AG04449 (cell line): Measurements from ENCODE around the gene MSRB1.
"Not testable (repeated sequence)": the region's sequence is repeated elsewhere in the genome, so short reads cannot be mapped to it uniquely, and the experiment has no call there.

ENCODE experiments used
- CTCF ChIA-PET: fragments of 350-600 bp; formaldehyde crosslinking; extraction: SDS; loops from one replicate; lab custom pipeline; 2021; ENCODE audit warnings: antibody characterized with exemption; lab: Yijun Ruan, JAX
- POLR2A ChIA-PET: fragments of 400-600, 350-600 bp; formaldehyde crosslinking; extraction: SDS; loops from one replicate; lab custom pipeline; 2020; ENCODE audit warnings: antibody characterized with exemption, inconsistent platforms; lab: Yijun Ruan, JAX
- DNase-seq: peaks from one replicate; pipeline ENCODE4 v3.0.0-alpha.2; 2010; ENCODE audit warnings: low read depth, low spot score
- H3K4me3 ChIP-seq: 2 replicates; pipeline ENCODE4 v1.5.1; 2011; ENCODE audit warnings: low read depth, mild to moderate bottlenecking, control low read depth, low read length
- TF ChIP-seq, protein P1 (sequence below): IDR thresholded peaks from one replicate; pipeline ENCODE4 v1.5.1; 2011; ENCODE audit warnings: mild to moderate bottlenecking, moderate library complexity, low read length, control low read depth, inconsistent platforms; ENCODE audit not compliant: insufficient read depth; ENCODE audit errors: missing control alignments

Gene MSRB1

DNA sequence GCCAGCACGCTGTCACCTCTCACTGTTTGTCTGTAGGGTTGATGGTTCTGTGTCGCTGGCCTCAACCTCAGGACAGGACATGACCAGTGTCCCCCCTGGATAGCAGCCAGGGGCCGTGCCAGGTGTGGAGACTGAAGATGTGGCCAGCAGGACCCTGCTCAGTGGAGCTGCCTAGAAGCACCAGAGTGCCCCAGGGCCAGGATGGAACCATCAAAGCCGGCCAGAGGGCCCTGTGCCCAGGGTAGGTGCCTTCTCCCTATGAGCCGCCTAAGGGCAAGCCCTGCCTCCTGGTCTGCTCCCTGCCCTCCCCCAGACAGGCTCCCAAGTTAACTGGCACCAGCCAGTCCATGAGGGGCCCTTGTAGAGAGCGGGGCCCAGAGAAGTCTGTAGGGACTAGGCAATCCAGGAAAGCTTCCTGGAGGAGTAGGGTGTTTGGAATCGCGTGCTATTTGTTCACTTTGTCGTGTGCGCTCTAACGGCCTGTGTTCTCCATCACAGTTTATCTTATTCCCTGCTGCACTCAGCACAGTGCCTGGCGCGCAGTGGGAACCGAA is 15.8 kb upstream of the MSRB1 start:
- H3K4me3 ChIP-seq = peak overlapping the region; percentile 26
- TF ChIP-seq, protein P1, sequence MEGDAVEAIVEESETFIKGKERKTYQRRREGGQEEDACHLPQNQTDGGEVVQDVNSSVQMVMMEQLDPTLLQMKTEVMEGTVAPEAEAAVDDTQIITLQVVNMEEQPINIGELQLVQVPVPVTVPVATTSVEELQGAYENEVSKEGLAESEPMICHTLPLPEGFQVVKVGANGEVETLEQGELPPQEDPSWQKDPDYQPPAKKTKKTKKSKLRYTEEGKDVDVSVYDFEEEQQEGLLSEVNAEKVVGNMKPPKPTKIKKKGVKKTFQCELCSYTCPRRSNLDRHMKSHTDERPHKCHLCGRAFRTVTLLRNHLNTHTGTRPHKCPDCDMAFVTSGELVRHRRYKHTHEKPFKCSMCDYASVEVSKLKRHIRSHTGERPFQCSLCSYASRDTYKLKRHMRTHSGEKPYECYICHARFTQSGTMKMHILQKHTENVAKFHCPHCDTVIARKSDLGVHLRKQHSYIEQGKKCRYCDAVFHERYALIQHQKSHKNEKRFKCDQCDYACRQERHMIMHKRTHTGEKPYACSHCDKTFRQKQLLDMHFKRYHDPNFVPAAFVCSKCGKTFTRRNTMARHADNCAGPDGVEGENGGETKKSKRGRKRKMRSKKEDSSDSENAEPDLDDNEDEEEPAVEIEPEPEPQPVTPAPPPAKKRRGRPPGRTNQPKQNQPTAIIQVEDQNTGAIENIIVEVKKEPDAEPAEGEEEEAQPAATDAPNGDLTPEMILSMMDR = no peak
- DNase-seq = no peak
- ChIA-PET POLR2A (no interaction called here), CTCF (interaction anchor here (3.2 kb wide), 1 partner anchor 93 kb away, joined by 11 read pairs; no protein-coding TSS in a partner anchor)

DNA sequence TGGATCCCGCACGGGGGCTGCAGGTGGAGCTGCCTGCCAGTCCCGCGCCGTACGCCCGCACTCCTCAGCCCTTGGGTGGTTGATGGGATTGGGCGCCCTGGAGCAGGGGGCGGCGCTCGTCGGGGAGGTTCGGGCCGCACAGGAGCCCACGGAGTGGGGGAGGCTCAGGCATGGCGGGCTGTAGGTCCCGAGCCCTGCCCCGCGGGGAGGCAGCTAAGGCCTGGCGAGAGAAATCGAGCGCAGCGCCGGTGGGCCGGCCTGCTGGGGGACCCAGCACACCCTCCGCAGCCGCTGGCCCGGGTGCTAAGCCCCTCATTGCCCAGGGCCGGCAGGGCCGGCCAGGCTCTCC is 15.1 kb upstream of the MSRB1 start:
- DNase-seq, POLR2A ChIA-PET, H3K4me3 ChIP-seq: not testable (repeated sequence)
- CTCF ChIA-PET = interaction anchor here (3.2 kb wide), 1 partner anchor 93 kb away, joined by 11 read pairs; no protein-coding TSS in a partner anchor

DNA sequence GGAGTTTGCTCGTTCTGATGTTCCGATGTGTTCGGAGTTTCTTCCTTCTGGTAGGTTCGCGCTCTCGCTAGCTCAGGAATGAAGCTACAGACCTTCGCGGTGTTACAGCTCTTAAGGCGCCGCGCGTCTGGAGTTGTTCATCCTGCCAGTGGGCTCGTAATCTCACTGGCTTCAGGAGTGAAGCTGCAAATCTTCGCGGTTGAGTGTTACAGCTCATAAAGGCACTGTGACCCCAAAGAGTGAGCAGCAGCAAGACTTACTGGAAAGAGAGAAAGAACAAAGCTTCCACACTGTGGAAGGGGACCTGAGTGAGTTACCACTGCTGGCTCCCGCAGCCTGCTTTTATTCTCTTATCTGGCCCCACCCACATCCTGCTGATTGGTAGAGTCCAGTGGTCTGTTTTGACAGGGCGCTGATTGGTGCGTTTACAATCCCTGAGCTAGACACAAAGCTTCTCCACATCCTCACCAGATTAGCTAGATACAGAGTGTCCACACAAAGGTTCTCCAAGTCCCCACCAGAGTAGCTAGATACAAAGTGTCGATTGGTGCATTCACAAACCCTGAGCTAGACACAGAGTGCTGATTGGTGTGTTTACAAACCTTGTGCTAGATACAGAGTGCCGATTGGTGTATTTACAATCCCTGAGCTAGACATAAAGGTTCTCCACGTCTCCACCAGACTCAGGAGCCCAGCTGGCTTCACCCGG is 14.6 kb upstream of the MSRB1 start:
- CTCF ChIA-PET = interaction anchor here (3.2 kb wide), 1 partner anchor 92 kb away, joined by 11 read pairs; no protein-coding TSS in a partner anchor
- POLR2A ChIA-PET, DNase-seq, H3K4me3 ChIP-seq: not testable (repeated sequence)

DNA sequence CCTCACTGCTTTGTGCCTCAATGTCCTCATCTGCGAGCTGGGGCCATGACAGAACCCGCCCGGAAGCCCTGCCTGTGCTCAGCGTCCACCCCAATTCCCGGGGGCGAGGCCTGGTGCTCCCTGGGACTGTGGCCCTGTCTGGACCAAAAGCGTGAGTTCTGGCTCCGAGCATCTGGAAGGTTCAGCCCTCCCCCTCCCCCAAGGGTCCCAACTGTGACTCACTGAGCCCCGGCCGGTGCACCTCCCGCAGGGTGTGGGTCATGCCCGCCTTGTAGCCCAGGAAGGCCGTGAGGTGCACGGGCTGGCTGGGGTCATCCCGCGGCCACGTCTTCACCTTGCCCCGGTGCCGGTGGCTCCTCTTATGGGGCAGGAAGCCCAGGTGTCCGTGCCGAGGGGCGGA is 10.7 kb upstream of the MSRB1 start:
- POLR2A ChIA-PET = interaction anchor here (5.1 kb wide), 1 partner anchor 11 kb away, joined by 20 read pairs; the partner anchor contains the start of gene RPS2
- DNase-seq = no peak
- TF ChIP-seq, protein P1 = no peak
- CTCF ChIA-PET = interaction anchor here (1.8 kb wide), 1 partner anchor 11 kb away, joined by 5 read pairs; the partner anchor contains the start of gene MSRB1
- H3K4me3 ChIP-seq = no peak overlapping the region

DNA sequence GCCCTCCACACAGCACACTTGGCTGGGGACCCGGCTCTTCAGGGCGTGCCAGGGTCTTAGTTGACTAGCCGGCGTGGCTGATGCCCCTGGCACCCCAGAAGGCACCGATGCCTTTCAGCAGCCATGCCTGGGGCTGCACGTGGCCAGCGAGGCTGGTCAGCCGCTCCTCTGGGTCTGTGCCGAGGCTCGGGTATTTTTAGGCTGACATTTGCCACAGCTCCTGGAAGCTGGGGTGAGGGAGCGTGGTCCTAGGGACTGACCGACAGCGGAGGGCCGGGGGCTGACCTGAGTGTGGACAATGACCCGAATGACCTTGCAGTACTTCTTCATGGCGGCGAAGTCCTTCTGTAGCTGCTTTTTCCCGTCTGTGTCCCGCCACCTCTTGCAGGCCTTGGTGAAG is 7.6 kb upstream of the MSRB1 start:
- POLR2A ChIA-PET = interaction anchor here (1.2 to 5.1 kb wide), 3 partner anchors 10 to 205 kb away, joined by 3 to 20 read pairs (median 4); partner anchors contain the start of genes RPS2 and TRAF7
- no peak for DNase-seq
- CTCF ChIA-PET = interaction anchor here (1.6 kb wide), 1 partner anchor 22 kb away, joined by 5 read pairs; no protein-coding TSS in a partner anchor
- TF ChIP-seq, protein P1 = no peak
- H3K4me3 ChIP-seq = no peak overlapping the region

DNA sequence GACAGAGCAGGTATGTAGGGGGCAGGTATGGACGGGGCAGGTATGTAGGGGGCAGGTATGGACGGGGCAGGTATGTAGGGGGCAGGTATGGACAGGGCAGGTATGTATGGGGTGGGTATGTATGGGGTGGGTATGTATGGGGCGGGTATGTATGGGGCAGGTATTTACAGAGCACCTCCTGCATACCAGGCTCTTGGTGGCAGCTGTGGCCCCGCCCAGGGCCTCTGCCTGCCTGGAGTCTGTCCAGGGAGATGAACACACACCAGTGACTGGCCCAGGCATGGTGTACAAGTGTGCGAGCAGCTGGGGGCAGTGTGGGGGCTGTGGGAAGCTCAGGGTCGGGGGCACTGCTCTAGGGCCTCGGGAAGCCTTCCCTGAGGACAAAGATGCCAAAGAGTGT is 7.0 kb upstream of the MSRB1 start:
- no peak for DNase-seq
- H3K4me3 ChIP-seq = no peak overlapping the region
- POLR2A ChIA-PET = interaction anchor here (1.3 kb wide), 1 partner anchor 205 kb away, joined by 4 read pairs; the partner anchor contains the start of gene TRAF7
- CTCF ChIA-PET = interaction anchor here (1.6 kb wide), 1 partner anchor 21 kb away, joined by 5 read pairs; no protein-coding TSS in a partner anchor
- TF ChIP-seq, protein P1 = no peak

DNA sequence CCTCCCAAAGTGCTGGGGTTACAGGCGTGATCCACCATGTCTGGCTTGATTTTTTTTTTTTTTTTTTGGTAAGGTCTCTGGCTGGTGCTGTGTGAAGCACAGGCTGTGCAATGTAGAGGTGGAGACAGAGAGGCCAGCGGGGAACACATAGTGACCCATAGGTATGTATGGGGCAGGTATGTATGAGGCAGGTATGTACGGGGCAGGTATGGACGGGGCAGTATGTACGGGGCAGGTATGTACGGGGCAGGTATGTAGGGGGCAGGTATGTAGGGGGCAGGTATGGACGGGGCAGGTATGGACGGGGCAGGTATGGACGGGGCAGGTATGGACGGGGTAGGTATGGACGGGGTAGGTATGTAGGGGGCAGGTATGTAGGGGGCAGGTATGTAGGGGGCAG is 6.5 kb upstream of the MSRB1 start:
- ChIA-PET CTCF (interaction anchor here (1.6 kb wide), 1 partner anchor 21 kb away, joined by 5 read pairs; no protein-coding TSS in a partner anchor), POLR2A (no interaction called here)
- no peak overlapping the region for H3K4me3 ChIP-seq
- TF ChIP-seq, protein P1 = no peak
- no peak for DNase-seq
